HG02870 (cell line): ENCODE results near the gene DSCAML1.

Source experiments
- ATAC-seq: cut with Tn5 transposase; IDR thresholded peaks from one replicate; pipeline ENCODE4 v1.9.1; 2021; ENCODE audit warnings: mild to moderate bottlenecking, moderate library complexity; ENCODE audit not compliant: unreplicated experiment

The DSCAML1 gene

DNA sequence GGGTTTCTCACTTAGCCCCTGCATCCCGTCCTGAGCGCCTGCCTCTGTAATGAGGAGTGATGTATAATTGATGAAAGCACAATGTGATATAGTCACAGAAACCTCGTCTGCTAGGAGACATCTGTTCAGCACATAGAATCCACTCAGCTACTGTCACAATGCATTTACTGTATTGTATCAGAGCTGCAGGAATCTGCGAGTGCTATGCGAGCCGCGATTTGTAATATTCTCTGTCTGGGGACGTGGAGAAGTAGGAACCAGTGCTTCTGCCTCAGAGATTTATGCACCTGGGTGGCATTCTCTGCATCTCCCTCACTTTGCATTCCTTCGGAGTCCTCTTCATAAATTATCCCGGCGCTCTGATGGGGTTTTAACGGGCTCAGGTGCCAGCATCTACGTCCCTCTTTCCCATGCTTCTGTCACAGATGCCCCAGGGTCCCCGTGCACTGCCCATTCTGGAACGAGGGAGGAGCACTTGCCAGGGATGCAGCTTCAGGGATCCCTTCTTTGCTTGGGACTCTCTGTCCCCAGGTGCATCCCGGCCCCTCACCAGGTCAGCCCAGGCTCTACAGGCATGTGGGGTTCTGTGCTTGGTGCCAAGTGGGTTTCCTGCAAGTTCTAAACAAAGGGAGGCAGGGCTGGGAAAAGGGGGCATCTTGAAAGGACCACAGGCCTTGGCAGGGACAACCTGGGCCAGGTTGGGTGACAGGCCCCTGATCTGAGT lies 205.5 kb downstream of the DSCAML1 start:
- no peak for ATAC-seq

DNA sequence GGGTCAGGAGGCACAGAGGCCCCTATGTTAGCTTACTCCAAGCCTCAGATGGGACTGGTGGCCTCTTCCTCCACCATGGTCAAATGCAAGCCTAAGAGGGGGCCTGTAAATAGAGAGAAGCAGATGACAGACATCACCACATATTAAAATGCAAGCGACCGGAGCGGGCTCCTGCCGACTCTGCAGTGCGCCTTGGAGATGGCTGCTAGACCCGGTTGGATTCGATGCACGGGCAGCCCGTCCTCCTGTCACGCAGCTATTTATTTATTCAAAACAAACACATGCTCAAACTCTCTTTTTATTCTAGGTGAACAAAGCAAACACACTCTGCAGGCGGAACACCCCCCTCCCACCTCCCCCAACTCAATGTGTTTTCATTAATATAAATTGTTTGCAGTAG lies 208.0 kb downstream of the DSCAML1 start:
- no peak for ATAC-seq

DNA sequence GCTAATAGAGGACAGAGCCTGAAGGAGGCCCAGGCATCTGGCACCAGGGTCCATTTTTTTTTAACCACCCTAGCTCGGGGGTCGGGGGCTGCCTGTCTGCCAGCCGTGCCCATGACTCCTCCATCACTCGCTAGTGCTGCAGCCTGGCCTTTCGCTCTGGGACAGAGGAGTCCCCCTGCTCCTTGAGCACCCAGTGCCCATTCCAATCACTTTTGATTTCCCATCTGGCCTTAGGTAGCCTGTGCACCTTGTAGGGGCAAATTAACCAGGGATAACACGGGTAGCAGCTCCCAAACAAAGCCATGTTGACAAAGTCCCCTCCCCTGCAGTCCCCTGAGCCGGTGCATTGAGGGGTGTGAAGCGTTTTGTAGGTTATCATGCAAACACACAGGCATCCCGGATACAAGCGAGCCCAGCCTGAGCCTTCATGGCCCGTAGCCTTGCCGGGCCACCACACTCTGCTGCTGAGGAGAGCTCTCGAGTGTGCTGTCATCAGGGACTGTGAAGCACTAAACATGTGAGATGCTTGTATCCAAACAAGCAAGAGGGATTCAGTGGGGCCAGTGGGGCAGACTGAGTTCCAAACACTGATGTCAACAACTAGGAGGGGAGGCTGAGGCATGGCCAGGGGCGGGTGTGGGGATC lies 208.7 kb downstream of the DSCAML1 start:
- ATAC-seq, result no peak

DNA sequence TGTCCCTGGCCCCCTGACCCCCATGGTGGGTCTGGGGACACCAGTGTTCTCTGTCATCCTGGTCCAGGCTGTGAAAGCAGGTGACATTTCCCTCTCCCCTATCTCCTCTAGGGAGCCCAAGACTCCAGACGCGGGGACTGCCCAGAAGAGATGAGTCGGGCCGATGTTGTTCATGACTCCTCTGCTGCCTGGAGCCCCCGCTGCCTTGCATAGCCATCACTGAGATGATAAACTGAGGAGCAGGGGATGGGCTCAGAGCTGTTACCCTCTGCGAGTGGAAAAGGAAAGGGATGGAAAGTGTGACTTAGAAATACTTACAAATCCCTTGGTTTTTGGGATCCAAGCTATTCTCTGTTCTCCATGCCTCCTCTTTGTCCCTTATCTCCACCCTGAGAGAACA lies 209.6 kb downstream of the DSCAML1 start:
- ATAC-seq, result no peak

DNA sequence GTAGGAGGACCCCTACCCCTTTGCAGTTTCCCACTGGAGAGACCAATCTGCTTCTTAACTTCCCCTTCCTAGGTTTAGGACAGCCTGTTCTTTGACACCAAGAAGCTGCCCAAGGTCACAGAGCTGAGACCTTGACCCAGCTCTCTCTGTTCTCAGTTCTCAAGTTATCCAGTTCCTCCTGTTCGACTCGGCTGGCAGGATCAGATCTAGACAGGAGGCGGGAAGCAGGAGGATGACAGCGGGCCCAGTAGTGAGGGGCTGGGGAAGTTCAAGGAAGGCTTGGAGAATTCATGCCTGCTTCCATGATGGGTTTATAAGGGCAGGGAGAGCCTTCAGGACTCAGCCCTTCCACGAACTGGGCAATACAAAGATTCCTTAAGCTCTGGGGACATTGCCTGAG lies 210.6 kb downstream of the DSCAML1 start:
- no peak for ATAC-seq

DNA sequence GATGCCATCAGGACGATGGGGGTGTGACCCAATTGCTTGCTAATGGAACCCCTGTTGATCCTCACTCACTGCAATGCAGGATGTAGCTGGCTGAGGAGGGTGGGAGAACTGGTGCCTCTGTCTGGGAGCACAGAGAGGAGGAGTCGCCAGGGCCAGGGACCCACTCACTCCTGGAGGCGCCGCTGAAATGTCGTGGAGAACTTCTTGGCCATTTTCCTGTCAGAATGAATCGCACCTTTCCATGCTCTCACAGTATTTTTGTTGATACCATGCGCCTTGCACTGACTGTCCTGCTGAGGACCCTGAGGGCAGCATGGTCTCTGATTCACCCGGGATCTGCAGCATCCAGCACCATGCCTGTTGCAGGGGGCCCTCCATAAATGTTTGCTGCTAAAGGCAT lies 211.4 kb downstream of the DSCAML1 start:
- no peak for ATAC-seq

DNA sequence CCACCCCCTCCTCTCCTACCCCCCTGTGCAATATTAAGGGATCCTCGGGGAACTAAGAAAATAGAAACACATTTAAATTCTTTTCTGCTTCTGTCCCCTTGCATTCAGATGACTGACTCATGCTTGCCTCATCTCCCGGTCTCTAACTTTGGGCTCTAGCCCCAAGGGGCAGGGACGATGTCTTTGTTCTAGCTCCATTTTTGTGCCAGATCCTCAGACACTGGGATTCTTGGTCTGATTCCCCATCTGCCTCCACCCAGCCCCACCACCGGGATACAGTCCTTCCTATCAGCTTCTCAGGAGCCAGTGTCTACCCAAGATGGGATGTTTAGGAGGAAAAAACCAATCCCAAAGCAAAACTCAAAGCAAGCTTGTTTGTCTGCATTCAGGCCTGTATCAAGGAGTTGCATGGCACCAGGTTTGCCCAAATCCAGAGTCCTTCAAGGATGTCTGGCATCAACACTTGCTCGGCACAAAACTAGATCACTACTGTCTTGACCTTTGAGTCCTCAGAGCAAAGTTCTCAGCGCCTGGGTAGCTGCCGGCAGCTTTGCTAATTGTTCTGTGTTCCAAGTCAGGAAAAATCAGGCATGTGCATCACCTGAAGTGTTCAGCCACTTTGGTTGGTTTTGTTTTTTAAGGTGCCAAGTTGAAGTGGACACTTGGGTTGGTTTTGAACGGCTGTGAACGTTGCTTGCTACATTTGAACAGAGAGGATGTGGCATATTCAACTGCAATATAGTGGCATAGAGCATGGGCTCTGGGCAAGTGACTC lies 212.8 kb downstream of the DSCAML1 start:
- no peak for ATAC-seq

DNA sequence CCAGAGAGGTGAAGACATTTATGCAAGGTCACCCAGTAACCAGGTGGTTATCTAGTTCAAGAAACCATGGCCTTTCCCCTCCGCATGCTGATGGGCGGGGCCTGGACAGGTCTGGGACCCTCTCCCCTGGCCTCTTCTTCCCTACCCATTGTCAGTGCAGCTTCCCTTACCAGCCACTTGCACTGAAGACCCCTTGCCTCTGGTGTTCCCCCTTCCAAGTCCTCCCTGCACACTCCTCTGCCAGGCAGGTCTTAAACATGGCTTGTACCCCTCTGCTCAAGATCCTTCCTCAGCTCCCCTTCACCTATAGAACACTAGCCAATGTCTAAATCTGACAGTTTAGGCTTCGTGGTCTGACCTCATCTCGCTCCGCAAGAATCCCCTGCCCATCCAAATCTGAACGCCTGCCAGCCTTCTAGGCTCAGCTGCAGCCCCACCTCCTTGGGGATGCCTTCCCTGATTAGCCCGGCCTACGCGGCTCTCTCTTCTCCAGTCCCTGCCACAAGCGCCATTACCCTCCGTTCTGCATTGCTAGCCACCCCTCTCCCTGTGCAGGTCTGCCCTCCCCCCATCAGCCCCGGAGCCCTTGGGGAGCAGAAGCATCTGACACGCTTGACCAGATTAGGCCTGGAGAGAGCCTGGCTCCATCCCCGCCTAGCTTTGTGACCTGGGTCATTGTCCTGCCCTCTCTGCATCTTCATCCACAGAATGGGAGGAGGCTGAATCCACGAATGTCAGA lies 213.8 kb downstream of the DSCAML1 start:
- ATAC-seq, result no peak

DNA sequence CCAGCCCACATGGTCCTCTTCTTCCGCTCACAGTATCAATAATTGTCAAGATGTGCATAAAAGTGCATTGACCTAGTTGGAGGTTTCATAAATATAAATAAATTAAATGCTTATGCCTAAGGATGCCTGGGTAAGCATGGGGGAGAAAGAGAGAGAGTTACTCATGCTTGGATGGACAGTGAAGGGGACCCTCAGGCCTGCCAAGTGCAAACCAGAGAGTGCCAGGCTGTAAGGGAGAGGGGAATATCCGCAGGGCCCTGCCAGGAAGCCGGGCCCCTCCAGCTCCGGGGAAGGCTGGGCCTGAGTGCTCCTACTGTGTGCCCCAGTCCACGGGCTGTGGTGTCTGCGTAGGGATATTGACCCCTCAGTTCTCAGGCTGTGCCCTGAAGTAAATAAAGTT lies 214.6 kb downstream of the DSCAML1 start:
- ATAC-seq, result no peak

DNA sequence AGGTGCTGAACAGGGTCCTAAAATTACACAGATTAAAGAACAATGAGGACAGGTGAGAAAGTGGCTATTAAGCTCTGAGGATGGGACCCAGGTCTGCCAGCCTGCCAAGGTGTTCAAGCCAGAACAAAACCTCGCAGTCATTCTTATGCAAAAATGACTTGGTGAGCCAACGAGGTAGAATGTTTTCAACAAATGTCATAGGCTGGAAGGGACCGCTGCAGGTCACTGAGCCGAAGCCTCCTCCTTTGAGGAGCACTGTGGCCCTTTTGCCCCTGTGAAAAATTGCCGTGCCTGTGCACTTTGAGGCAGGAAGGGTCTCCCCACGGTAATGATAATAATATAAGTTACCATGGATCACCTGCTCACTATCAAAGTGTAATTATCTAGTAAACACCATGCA lies 216.2 kb downstream of the DSCAML1 start:
- no peak for ATAC-seq

DNA sequence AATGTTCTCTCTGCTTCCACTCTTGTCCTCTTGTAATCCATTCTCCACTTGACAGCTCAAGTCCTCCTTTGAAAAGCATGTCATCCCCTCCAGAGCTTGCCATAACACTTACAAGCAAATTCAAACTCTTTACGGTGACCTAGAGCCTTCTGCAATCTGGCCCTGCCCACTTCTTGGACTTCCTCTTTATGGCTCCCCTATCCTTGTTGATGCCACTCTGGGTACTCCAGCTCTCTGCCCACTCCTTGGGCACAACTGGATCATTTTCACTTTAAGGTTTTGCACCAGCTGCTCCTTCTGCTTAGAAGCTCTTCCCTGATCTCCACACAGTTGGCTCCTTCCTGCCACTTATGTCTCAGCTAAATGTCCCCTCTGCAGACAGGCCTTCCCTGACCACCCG lies 217.9 kb downstream of the DSCAML1 start:
- ATAC-seq, result no peak

DNA sequence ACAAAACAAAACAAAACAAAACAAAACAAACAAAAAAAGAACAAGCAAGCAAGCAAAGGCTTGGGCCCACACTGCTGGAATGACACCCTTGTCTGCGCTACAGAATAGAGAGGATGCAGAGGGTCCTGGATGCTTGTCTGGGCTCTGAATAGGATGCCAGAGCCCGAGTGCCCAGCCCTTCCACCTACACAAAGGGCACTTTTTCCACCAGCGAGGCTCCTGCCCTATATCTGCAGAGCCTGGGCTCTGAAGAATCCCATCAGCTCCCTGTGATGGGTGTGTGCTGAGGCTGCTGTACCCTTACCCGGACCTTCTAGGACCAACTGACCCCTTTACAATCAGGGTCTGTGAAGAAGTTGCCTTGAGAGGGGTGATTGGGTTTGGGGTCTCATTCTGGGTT lies 221.2 kb downstream of the DSCAML1 start:
- no peak for ATAC-seq

DNA sequence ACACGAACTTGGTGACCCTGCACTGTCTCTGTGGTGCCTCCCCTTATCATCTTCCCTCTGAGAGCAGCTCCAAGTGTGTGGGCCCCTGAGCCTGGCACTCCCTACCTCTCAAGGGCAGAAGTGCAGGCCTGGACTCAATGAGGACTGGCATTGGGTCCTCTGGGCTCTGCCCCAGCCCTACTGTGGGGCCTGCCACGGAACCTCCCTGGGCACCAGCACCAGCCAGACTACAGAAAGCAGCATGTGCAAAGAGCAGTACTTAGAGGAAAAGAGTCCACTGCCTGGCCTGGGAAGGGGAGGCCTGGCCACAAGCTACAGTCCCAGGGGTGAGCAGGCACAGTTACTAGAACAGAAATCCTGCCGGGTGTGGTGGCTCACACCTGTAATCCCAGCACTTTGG lies 222.5 kb downstream of the DSCAML1 start:
- ATAC-seq, result no peak

DNA sequence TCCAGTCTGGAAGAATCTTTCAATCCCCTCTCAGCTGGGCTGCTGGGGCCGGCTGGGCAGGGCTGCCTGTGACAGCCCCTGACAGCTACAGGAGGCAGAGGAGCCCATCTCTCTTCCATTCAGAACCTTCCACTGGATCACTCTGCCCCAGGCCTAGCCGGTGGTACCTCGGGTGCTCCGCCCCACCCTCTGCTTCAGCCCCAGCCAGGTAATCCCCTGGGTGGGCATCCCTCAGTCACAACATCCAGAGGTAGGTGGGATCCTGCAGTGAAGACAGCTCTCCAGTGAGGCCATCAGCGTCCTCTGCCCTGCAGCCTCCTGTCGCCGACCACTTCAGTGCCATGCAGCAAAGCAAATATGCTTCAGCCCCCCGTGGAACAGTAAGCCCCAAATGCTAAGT lies 223.7 kb downstream of the DSCAML1 start:
- no peak for ATAC-seq

DNA sequence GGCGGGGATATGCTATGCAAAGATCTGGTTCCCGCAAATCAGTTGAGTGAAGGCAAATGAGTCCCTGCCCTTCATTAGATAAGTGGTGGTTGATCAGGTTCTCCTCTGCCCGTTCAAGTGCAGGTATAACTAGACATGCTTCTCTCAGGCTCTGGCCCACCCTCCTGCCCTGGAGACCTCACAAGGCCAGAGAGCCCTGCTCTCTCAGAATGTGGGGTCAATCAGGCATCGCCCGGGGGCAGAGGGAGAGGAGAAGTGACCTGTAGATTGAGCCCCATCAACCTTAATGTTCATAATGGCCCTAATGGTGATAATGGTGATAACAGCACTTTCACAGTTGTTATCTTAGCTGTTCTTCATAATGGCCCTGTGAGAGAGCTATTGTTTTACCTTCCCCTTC lies 224.3 kb downstream of the DSCAML1 start:
- ATAC-seq, result no peak

DNA sequence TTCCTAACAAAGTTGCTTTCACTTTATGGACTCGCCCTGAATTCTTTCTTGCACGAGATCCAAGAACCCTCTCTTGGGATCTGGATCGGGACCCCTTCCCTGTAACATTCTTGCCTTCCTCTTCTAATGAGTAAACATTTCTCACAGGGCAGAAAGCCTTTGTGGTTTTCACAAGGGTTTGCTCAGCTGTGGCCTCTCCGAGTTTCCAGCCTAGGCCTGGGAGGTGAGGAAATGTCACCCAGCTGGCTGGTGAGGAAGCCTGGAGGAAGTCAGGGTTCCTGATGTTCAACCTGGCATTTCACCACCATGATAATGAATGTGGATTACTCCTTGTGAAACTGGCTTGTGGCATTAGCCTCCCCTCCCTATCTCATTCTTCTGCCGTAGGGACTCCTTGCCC lies 224.9 kb downstream of the DSCAML1 start:
- no peak for ATAC-seq

DNA sequence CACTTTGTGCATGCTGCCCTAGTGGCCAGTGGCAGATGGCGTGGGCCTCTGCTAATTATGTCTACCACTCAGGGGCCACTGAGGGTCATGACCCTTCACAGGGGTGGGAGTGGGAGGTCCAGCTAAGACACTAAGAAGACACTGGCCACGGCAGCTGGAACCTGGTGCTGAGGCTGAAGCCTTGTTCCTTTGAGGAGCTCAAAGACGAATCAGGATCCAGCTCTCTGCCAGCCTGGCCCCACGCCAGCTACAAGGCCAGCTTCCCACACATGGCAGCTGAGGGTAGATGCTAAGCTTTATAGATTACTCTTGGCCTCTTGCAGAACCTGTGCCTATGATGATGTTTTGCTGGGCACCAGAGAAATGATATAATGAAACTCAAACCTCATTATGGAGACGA lies 226.3 kb downstream of the DSCAML1 start:
- no peak for ATAC-seq

DNA sequence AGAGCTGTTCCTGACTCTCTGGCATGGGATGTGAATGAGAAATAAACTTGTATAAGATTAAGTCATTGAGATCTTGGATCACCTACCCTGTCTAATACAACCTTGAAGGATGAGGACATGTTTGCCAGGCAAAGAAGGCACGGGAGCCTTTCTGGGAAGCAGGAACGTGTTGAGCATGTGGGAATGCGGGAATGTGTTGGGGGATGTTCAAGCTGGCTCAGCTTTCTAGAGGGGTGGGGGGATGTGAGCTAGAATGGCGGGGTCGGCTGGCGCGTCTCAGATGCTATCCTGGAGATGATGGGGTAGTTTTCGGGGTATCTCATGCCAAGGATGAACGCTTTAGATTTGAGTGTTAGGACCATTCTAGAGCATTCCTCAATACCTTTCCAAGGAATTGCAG lies 227.1 kb downstream of the DSCAML1 start:
- no peak for ATAC-seq

DNA sequence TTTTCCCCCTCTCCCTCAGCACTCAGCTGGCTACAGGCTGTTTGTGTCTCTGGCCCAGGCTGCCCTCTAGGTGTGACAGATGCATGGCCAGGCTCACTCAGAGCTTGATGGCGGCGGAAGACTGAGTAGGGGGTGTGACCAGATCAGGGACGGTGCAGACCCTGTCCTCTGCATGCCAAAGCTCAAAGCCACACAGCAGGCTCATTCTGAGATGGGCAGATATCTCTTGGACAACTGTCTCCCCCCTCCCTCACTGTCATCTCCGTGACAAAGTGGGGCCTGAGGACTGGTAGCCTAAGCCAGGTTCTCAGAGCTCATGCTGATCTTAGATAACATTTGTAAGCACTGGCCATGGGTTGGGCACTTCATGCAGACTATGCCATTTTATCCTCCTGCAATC lies 231.3 kb downstream of the DSCAML1 start:
- ATAC-seq, result no peak

DNA sequence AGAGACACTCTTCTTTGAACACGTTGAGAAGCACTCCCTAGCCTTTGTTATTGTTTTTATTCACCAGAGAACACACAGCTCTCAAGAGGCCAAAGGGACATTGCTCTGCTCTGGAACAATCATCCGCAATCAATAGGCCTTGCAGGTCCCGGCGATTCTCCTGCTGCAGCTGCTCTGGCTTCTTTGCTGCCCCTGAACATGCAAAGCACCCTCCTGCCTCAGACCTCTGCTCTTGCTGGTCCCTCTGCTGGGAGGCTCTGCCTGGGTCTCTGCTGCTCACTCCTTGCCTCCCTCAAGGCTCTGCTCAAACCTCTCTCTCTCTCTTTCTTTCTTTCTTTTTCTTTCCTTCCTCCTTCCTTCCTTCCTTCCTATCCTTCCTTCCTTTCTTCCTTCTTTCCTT lies 232.7 kb downstream of the DSCAML1 start:
- ATAC-seq, result no peak

DNA sequence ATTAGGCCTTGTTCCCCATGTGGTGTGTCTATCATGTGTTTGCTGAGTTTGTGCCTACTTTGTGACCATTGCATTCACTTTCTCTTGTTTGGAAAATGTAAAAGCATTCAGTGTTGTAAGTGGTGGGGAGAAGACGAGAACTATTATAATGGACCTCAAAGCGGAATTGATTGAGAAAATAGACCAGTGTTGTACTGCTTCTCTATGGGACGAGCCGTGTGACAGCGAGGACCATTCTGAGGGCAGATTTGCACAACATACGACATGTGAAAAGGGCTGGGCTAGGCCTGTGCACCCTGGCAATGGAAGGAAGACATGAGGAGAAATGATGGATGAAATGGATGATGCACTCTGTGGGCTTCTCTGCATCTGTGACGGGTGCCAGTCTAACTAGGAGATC lies 233.5 kb downstream of the DSCAML1 start:
- no peak for ATAC-seq
